Heart left ventricle (tissue), 16 donors: ENCODE data around the gene JPH4. TPM values are rescaled to one million over a fixed set of nuclear protein-coding genes. Genes with fewer than 3 reads are reported as not detected.

Source experiments
- ATAC-seq, 4 donors: fragments of 200-7000 bp; cut with Tn5 transposase; one replicate each; pipeline ENCODE4 v1.9.1; 2020 to 2022; ENCODE audit warnings: moderate library complexity in 4 of 4, mild to moderate bottlenecking in 3 of 4, moderate number of reproducible peaks in 1 of 4
- DNase-seq, 5 donors: peaks; one replicate each; pipeline ENCODE4 v3.0.0-alpha.2; 2020
- H3K27ac ChIP-seq, 12 donors: fragments of 200-600 bp; sonication (generic) in 4 of 12; one replicate each; pipeline versions ENCODE4 v1.5.0 to v1.8.0; 2016 to 2022; ENCODE audit warnings: mild to moderate bottlenecking in 2 of 12
- H3K27me3 ChIP-seq, 9 donors: fragments of 200-600 bp; sonication (generic) in 2 of 9; one replicate each; pipeline versions ENCODE4 v1.5.1 to v1.8.0; 2016 to 2022; ENCODE audit warnings: mild to moderate bottlenecking in 3 of 9
- H3K36me3 ChIP-seq, 9 donors: fragments of 200-600 bp; sonication (generic) in 2 of 9; one replicate each; pipeline versions ENCODE4 v1.5.0 to v1.8.0; 2018 to 2022; ENCODE audit warnings: mild to moderate bottlenecking in 2 of 9
- H3K4me1 ChIP-seq, 12 donors: fragments of 200-600 bp; sonication (generic) in 4 of 12; one replicate each; pipeline versions ENCODE4 v1.5.0 to v1.8.0; 2016 to 2022; ENCODE audit warnings: mild to moderate bottlenecking in 3 of 12
- H3K4me3 ChIP-seq, 12 donors: fragments of 200-600 bp; sonication (generic) in 4 of 12; one replicate each; pipeline versions ENCODE4 v1.5.0 to v1.8.0; 2017 to 2022; ENCODE audit warnings: mild to moderate bottlenecking in 9 of 12, moderate library complexity in 4 of 12
- H3K9me3 ChIP-seq, 12 donors: fragments of 200-600 bp; sonication (generic) in 4 of 12; one replicate each; pipeline versions ENCODE4 v1.5.0 to v1.8.0; 2016 to 2022; ENCODE audit warnings: mild to moderate bottlenecking in 1 of 12
- POLR2A ChIP-seq, 2 donors: fragments of 450-650 bp; IDR thresholded peaks; one replicate each; pipeline ENCODE4 v1.6.1; 2017; ENCODE audit warnings: antibody characterized with exemption in 2 of 2, mild to moderate bottlenecking in 2 of 2, moderate library complexity in 2 of 2
- WGBS, 4 donors: extraction: QIAGEN DNeasy Blood & Tissue Kit in 2 of 4; methylation state at CpG; one replicate each; pipeline versions ENCODE4 v1.1.5 to v1.1.7; 2013 to 2018; 5-methylcytosine and 5-hydroxymethylcytosine counted together
- intact Hi-C, 10 donors: fragments of 100-400 bp; cut with DNase I; formaldehyde crosslinking; loops; one replicate each; pipeline versions ENCODE4 v1.11.1 to v1.14.2; 2022
- polyA plus RNA-seq, 2 donors: library from polyadenylated mRNA; stranded (reverse); fragments of 200-250 nt; gene quantifications; one replicate each; pipeline ENCODE4 v1.2.3, GENCODE V29; 2013
- total RNA-seq, 9 donors: library from RNA; depleted of rRNA in 2 of 9; stranded (reverse); fragments of >200 nt in 2 of 9; fragmentation: NEBNext Ultra II Directional in 3 of 9; extraction: Animal tissue kit (Norgen Biotek cat#: 25700) in 3 of 9; gene quantifications; one replicate each; pipeline versions ENCODE4 v1.1.0 to v1.2.4, GENCODE V29; 2016 to 2023
- TF ChIP-seq, protein P1 (sequence below), 12 donors: fragments of 200-600 bp; sonication (generic) in 4 of 12; IDR thresholded peaks; one replicate each; pipeline versions ENCODE4 v1.5.0 to v1.8.0; 2018 to 2022; ENCODE audit warnings: antibody characterized with exemption in 12 of 12, mild to moderate bottlenecking in 5 of 12
- donor health status: ischemic (EF 13 %, LVEDD 7.1; RV severe dilation, severe dysfunction).
- donor health status: healthy with polysubstance abuse.
- donor health status: DM: no; HTN: yes; CAD: no.
- donor health status: DM: no; HTN: no; CAD: no.
- donor health status: ischemic (EF 25% LVEDD 6.9; RV normal size, moderate dysfunction).
- donor health status: ischemic (EF 25% LVEDD 5.7; RV mildly dilated, moderate dysfunction).
- donor health status: healthy.
- donor health status: DM: yes; HTN: yes; CAD: no.
- donor health status: ischemic (EF 35%, LVEDD 5.7; RV mildly dilated, moderate dysfunction).
- donor health status: nonischemic (EF 11% LVEDD 7.7; RV severe dilation, severe dysfunction).
- donor health status: DM: yes; HTN: yes; CAD: no.
- donor health status: PGD.
- donor health status: ischemic (EF 29% LVEDD 5.4; RV normal size, mild dysfunction).
- donor health status: nonischemic (EF 23%, LVEDD 6.1; RV moderate dilation, normal function).

JPH4 gene
- total and polyA plus RNA-seq, 11 donors, result 0.10 to 0.59 (median 0.24) TPM; not detected in 1

DNA sequence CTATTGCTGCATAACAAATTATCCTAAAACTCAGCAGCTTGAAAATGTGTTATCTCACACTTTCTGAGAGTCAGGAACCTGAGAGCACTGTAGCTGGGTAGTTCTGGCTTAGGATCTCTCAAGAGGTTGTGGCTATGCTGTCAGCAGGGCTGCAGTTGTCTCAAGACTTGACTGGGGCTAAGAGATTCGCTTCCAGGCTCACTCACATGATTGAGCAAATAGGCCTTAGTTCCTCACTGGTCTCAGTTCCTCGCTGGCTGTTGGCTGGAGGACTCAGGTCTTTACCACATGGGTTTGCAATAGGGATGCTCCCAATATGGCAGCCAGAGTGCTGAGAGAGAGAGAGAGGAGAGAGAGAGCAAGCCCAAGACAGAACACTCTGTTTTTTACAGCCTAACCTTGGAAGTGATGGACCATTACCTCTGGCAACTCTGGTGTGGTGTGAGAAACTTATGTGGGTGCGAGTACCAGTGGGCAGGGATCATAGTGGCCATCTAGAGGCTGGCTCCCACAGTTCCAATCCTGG lies 41.6 kb upstream of the JPH4 start:
- DNase-seq (peak in 1 of 5 donors; percentile 4), ATAC-seq (no peak)
- peaks cover 0 to 13% (median 5%) of the 10 kb centered on the region in 12 donors for H3K9me3 ChIP-seq
- H3K36me3 ChIP-seq, result no peaks in the 10 kb centered on the region
- no peak overlapping the region for H3K4me3 ChIP-seq
- 61 to 74% (median 68%) methylated on average over 3 of the region's 3 CpGs for WGBS, 4 donors
- intact Hi-C loops, result no loop called here
- H3K27me3 ChIP-seq, result peaks cover 0 to 7% (median 0%) of the 10 kb centered on the region in 9 donors
- H3K27ac ChIP-seq, result no peak overlapping the region
- no peaks in the 10 kb centered on the region for H3K4me1 ChIP-seq
- no peak for TF ChIP-seq POLR2A (IDR thresholded peaks at IDR 0.05)
- TF ChIP-seq, protein P1, sequence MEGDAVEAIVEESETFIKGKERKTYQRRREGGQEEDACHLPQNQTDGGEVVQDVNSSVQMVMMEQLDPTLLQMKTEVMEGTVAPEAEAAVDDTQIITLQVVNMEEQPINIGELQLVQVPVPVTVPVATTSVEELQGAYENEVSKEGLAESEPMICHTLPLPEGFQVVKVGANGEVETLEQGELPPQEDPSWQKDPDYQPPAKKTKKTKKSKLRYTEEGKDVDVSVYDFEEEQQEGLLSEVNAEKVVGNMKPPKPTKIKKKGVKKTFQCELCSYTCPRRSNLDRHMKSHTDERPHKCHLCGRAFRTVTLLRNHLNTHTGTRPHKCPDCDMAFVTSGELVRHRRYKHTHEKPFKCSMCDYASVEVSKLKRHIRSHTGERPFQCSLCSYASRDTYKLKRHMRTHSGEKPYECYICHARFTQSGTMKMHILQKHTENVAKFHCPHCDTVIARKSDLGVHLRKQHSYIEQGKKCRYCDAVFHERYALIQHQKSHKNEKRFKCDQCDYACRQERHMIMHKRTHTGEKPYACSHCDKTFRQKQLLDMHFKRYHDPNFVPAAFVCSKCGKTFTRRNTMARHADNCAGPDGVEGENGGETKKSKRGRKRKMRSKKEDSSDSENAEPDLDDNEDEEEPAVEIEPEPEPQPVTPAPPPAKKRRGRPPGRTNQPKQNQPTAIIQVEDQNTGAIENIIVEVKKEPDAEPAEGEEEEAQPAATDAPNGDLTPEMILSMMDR (IDR thresholded peaks at IDR 0.05), result no peak

- Histone ChIP-seq H3K4me1 (no peaks in the 10 kb centered on the region), H3K27ac (no peak overlapping the region), H3K4me3 (no peak overlapping the region), H3K36me3 (no peaks in the 10 kb centered on the region), H3K27me3 (peaks cover 0 to 11% (median 0%) of the 10 kb centered on the region in 9 donors), H3K9me3 (no peaks in the 10 kb centered on the region)
- ATAC-seq (no peak), DNase-seq (no peak)
- WGBS, 4 donors, result 50 to 61% (median 57%) methylated on average over 2 of the region's 2 CpGs
- intact Hi-C loops, result no loop called here
- no peak for TF ChIP-seq POLR2A (IDR thresholded peaks at IDR 0.05)
- TF ChIP-seq, protein P1 (IDR thresholded peaks at IDR 0.05), result no peak
Observed at GRCh38 chr14:23618415-23618988, 39.9 kb upstream of the JPH4 start.

- H3K4me1 ChIP-seq, result no peaks in the 10 kb centered on the region
- DNase-seq (no peak), ATAC-seq (no peak)
- no peak overlapping the region for H3K27ac ChIP-seq
- H3K27me3 ChIP-seq, result peaks cover 0 to 11% (median 0%) of the 10 kb centered on the region in 9 donors
- H3K9me3 ChIP-seq, result no peaks in the 10 kb centered on the region
- no peak for TF ChIP-seq POLR2A (IDR thresholded peaks at IDR 0.05)
- TF ChIP-seq, protein P1 (IDR thresholded peaks at IDR 0.05), result no peak
- 79 to 84% (median 84%) methylated on average over 1 of the region's 1 CpG for WGBS, 4 donors
- intact Hi-C loops, result no loop called here
- H3K4me3 ChIP-seq, result no peak overlapping the region
- H3K36me3 ChIP-seq, result no peaks in the 10 kb centered on the region
Observed at GRCh38 chr14:23617539-23617938, 38.9 kb upstream of the JPH4 start.

- Histone ChIP-seq H3K4me1 (peaks cover 0 to 3% (median 0%) of the 10 kb centered on the region in 12 donors), H3K4me3 (no peak overlapping the region), H3K9me3 (no peaks in the 10 kb centered on the region), H3K27ac (no peak overlapping the region), H3K36me3 (no peaks in the 10 kb centered on the region), H3K27me3 (peaks cover 0 to 11% (median 0%) of the 10 kb centered on the region in 9 donors)
- no peak for DNase-seq
- no peak for TF ChIP-seq POLR2A (IDR thresholded peaks at IDR 0.05)
- TF ChIP-seq, protein P1 (IDR thresholded peaks at IDR 0.05), result no peak
- no peak for ATAC-seq
- intact Hi-C loops, result no loop called here
- 50 to 60% (median 56%) methylated on average over 5 of the region's 5 CpGs for WGBS, 4 donors
Observed at GRCh38 chr14:23615856-23616255, 37.3 kb upstream of the JPH4 start.
